DND-41 (cell line): ENCODE measurements around the gene ADRA2B.

Experiments
- EZH2 ChIP-seq: IDR thresholded peaks from 3 replicates; pipeline ENCODE4 v1.6.1; 2012; ENCODE audit warnings: borderline replicate concordance, low read depth, mild to moderate bottlenecking, moderate library complexity, low read length, inconsistent platforms; ENCODE audit not compliant: severe bottlenecking
- TF ChIP-seq, protein P1 (sequence below): IDR thresholded peaks from 2 replicates; pipeline ENCODE4 v1.5.1; 2012; ENCODE audit warnings: borderline replicate concordance, low read length, moderate library complexity, mild to moderate bottlenecking; ENCODE audit not compliant: poor library complexity, severe bottlenecking; ENCODE audit errors: extremely low read depth

- TF ChIP-seq, protein P1, sequence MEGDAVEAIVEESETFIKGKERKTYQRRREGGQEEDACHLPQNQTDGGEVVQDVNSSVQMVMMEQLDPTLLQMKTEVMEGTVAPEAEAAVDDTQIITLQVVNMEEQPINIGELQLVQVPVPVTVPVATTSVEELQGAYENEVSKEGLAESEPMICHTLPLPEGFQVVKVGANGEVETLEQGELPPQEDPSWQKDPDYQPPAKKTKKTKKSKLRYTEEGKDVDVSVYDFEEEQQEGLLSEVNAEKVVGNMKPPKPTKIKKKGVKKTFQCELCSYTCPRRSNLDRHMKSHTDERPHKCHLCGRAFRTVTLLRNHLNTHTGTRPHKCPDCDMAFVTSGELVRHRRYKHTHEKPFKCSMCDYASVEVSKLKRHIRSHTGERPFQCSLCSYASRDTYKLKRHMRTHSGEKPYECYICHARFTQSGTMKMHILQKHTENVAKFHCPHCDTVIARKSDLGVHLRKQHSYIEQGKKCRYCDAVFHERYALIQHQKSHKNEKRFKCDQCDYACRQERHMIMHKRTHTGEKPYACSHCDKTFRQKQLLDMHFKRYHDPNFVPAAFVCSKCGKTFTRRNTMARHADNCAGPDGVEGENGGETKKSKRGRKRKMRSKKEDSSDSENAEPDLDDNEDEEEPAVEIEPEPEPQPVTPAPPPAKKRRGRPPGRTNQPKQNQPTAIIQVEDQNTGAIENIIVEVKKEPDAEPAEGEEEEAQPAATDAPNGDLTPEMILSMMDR, result no peak
- no peak for TF ChIP-seq EZH2
Measured at GRCh38 chr2:96137321-96138178, 21.2 kb upstream of the ADRA2B start.
